GM12878 (cell line): Measurements from ENCODE around the gene FAM222B. TPM values are rescaled to one million over a fixed set of nuclear protein-coding genes. Genes with fewer than 3 reads are reported as not detected.

ENCODE experiments used
- ATAC-seq: fragments of 200-7000 bp; cut with Tn5 transposase; 3 replicates; pipeline ENCODE4 v1.9.1; 2020; ENCODE audit warnings: mild to moderate bottlenecking, moderate library complexity
- BruUV-seq: library from RNA; stranded (reverse); fragments of 400-500 nt; replicated peaks from 2 replicates; lab custom pipeline; 2021; lab: Mats Ljungman, UMichigan
- CTCF ChIA-PET: fragments of 300-600 bp; sonication (Branson Sonifier 250); formaldehyde crosslinking; extraction: SDS; loops from one replicate; lab custom pipeline; 2021; ENCODE audit warnings: inconsistent platforms; lab: Yijun Ruan, JAX
- POLR2A ChIA-PET: fragments of 350-600 bp; formaldehyde crosslinking; extraction: SDS; loops from one replicate; lab custom pipeline; 2021; ENCODE audit warnings: inconsistent platforms; lab: Charles Lee
- RAD21 ChIA-PET: fragments of 300-600 bp; sonication (Branson Sonifier 250); formaldehyde crosslinking; loops from one replicate; lab custom pipeline; 2023; ENCODE audit warnings: antibody characterized with exemption; ENCODE audit not compliant: unreplicated experiment; lab: Charles Lee
- SMC1A ChIA-PET: fragments of 300-600 bp; sonication (Branson Sonifier 250); formaldehyde crosslinking; loops from one replicate; lab custom pipeline; 2023; ENCODE audit not compliant: unreplicated experiment, uncharacterized antibody; lab: Charles Lee
- DNase-seq: peaks from one replicate; pipeline ENCODE4 v3.0.0-alpha.2; 2011; ENCODE audit warnings: low read depth, low spot score
- FAIRE-seq: peaks from 3 replicates; lab custom pipeline; 2011; peaks lifted over from hg19 to GRCh38; lab: Jason Lieb, UNC
- H2AFZ ChIP-seq: 2 replicates; pipeline ENCODE4 v1.6.0; 2011; ENCODE audit warnings: low read depth, low read length, control low read depth; ENCODE audit not compliant: control insufficient read depth
- H3K27ac ChIP-seq: 2 replicates; pipeline ENCODE4 v1.5.1; 2011; ENCODE audit warnings: control low read depth; ENCODE audit not compliant: control insufficient read depth, insufficient read depth
- H3K27me3 ChIP-seq, 2 experiments: replicated peaks in 1 of 2; 2 replicates each; pipeline versions ENCODE4 v1.6.0 to v1.6.1; 2011; ENCODE audit warnings: low read length in 1 of 2; ENCODE audit not compliant: control insufficient read depth in 2 of 2, insufficient read depth in 2 of 2
- H3K36me3 ChIP-seq, 2 experiments: 2 replicates each; pipeline ENCODE4 v1.5.1; 2011; ENCODE audit warnings: low read length in 1 of 2; ENCODE audit not compliant: control insufficient read depth in 2 of 2, insufficient read depth in 2 of 2
- H3K4me1 ChIP-seq: 2 replicates; pipeline ENCODE4 v1.6.1; 2011; ENCODE audit warnings: mild to moderate bottlenecking, low read length, moderate library complexity, mixed read lengths; ENCODE audit not compliant: control insufficient read depth, insufficient read depth
- H3K4me2 ChIP-seq: 2 replicates; pipeline ENCODE4 v1.6.0; 2011; ENCODE audit warnings: control low read depth; ENCODE audit not compliant: control insufficient read depth, insufficient read depth
- H3K4me3 ChIP-seq: fragments of 200-600 bp; sonication (generic); 2 replicates; pipeline ENCODE4 v1.5.1; 2016
- H3K79me2 ChIP-seq: 2 replicates; pipeline ENCODE4 v1.6.0; 2011; ENCODE audit warnings: low read length; ENCODE audit not compliant: control insufficient read depth, insufficient read depth
- H3K9ac ChIP-seq: 2 replicates; pipeline ENCODE4 v1.8.0; 2011; ENCODE audit warnings: low read length, control low read depth, mixed read lengths; ENCODE audit not compliant: control insufficient read depth, insufficient read depth
- H3K9me3 ChIP-seq: replicated peaks from 3 replicates; pipeline ENCODE4 v1.5.1; 2011; ENCODE audit warnings: mild to moderate bottlenecking, low read length; ENCODE audit not compliant: control insufficient read depth, insufficient read depth
- H4K20me1 ChIP-seq: 2 replicates; pipeline ENCODE4 v1.6.0; 2011; ENCODE audit not compliant: control insufficient read depth, insufficient read depth
- ATF2 ChIP-seq: IDR thresholded peaks from 2 replicates; pipeline ENCODE4 v1.6.1; 2012; ENCODE audit warnings: low read length, inconsistent platforms
- BCL11A ChIP-seq: IDR thresholded peaks from 2 replicates; pipeline ENCODE4 v1.6.1; 2011; ENCODE audit warnings: low read depth, low read length
- CBX3 ChIP-seq: fragments of 200-600 bp; sonication (generic); IDR thresholded peaks from 2 replicates; pipeline ENCODE4 v1.6.1; 2016; ENCODE audit warnings: low read depth, borderline replicate concordance
- ETV6 ChIP-seq, 2 experiments: fragments of 450-650 bp in 1 of 2; IDR thresholded peaks in 1 of 2; conservative IDR thresholded peaks in 1 of 2; 2 replicates each; pipeline ENCODE4 v1.6.1; 2014; ENCODE audit warnings: antibody characterized with exemption in 1 of 2, borderline replicate concordance in 1 of 2, low read depth in 1 of 2, mild to moderate bottlenecking in 1 of 2, moderate library complexity in 1 of 2
- GATAD2B ChIP-seq: fragments of 450-650 bp; conservative IDR thresholded peaks from 2 replicates; pipeline ENCODE4 v1.6.1; 2017; ENCODE audit warnings: low read depth, mild to moderate bottlenecking, moderate library complexity
- IRF4 ChIP-seq: IDR thresholded peaks from 2 replicates; pipeline ENCODE4 v1.6.1; 2011; ENCODE audit warnings: low read depth, low read length
- RCOR1 ChIP-seq: conservative IDR thresholded peaks from 2 replicates; pipeline ENCODE4 v1.6.1; 2012; ENCODE audit warnings: low read depth, low read length, improper control_type of control experiment
- SMAD1 ChIP-seq: fragments of 450-650 bp; IDR thresholded peaks from 2 replicates; pipeline ENCODE4 v1.6.1; 2018; ENCODE audit warnings: mild to moderate bottlenecking, low read depth; ENCODE audit not compliant: partially characterized antibody
- SP1 ChIP-seq: IDR thresholded peaks from one replicate; pipeline ENCODE4 v1.6.1; 2011; ENCODE audit warnings: low read depth, low read length
- WRNIP1 ChIP-seq: IDR thresholded peaks from 2 replicates; pipeline ENCODE4 v1.6.1; 2011; ENCODE audit warnings: low read depth, low read length, improper control_type of control experiment, borderline replicate concordance
- WGBS: methylation state at CpG from one replicate; pipeline ENCODE4 v1.1.6; 2016; ENCODE audit warnings: low lambda C conversion rate; ENCODE audit not compliant: insufficient replicate concordance, insufficient coverage; ENCODE audit errors: missing lambda C conversion rate; 5-methylcytosine and 5-hydroxymethylcytosine counted together
- in situ Hi-C: fragments of 300-500 bp; cut with MboI; formaldehyde crosslinking; loops from 9 replicates; pipeline ENCODE4 v1.14.3; 2018; ENCODE audit warnings: mixed read lengths
- intact Hi-C: fragments of 100-400 bp; cut with micrococcal nuclease; formaldehyde crosslinking; loops from one replicate; pipeline ENCODE4 v1.14.2; 2022; ENCODE audit not compliant: unreplicated experiment
- polyA plus RNA-seq, 11 experiments: library from polyadenylated mRNA; depleted of rRNA in 4 of 11; unstranded in 6 of 11; stranded (reverse) in 5 of 11; fragments of >200 nt; fragmentation: Nextera tagmentation in 4 of 11; fragmentation: Illumina TruSeq in 1 of 11; extraction: Ambion mirVana in 4 of 11; extraction: Trizol in 1 of 11; gene quantifications; 1 replicate in 1 of 11; 2 replicates in 10 of 11; pipeline versions ENCODE4 v1.2.1 to v1.2.3, GENCODE V29; 2011 to 2016; ENCODE audit warnings: inconsistent platforms in 2 of 11, missing spikeins in 2 of 11, low read depth in 1 of 11
- total RNA-seq, 4 experiments: library from RNA; depleted of rRNA in 3 of 4; stranded (reverse); fragments of >200 nt in 3 of 4; fragmentation: Illumina TruSeq in 1 of 4; extraction: Trizol in 1 of 4; gene quantifications; 2 replicates each; pipeline versions ENCODE4 v1.2.1 to v1.2.3, GENCODE V29; 2013 to 2021
- TF ChIP-seq, protein P1 (sequence below): fragments of 450-650 bp; IDR thresholded peaks from 2 replicates; pipeline ENCODE4 v1.6.1; 2016; ENCODE audit warnings: mild to moderate bottlenecking

The FAM222B gene
- total and polyA plus RNA-seq, 10 of the 15 experiments (the other 5 are each of a cell fraction or from before 2014, with no cell fraction given) = 2.8 to 18.3 (median 6.4) TPM

DNA sequence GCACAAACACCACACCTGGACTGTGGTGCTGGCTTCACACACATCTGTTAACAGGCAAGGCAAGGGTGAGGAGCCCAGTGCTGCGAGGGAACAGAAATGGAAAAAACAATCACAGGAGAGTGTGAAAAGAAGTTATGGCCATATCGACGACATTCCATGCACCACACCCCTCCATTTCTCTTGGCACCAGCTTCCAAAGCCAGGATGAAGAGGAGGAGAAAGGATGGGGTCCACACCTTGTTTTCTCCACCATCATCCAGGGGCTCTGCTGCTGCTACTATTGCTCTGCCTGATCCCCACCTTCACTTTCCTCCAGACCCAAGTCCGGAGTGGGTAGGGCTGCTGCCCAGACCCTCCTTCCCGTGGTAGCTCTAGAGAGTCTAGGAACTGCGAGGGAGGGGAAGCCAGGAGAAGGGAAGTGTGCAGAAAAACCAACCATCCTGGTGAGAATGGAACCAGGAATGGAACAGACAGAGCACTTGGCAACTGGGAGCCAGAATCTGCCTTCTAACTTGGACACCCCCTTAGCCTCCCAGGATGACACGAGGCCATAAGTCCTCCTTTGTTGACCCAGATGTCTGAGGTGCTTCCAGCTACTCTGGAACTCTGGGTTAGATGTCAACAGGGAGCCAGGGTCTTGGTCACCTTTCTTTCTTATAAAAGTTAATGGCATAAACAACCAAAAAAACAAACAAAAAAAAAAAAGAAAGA is 129.7 kb downstream of the FAM222B start:
- ChIA-PET RAD21 (interaction anchor here (0.8 to 3.4 kb wide), 3 partner anchors 12 to 68 kb away, joined by 3 to 20 read pairs (median 5); partner anchors contain the start of genes BLTP2 and TLCD1), SMC1A (interaction anchor here (1.2 to 2.6 kb wide), 7 partner anchors 7 to 69 kb away, joined by 3 to 13 read pairs (median 4); partner anchors contain the start of genes NEK8, RPL23A, SDF2 and SUPT6H), CTCF (interaction anchor here (0.5 to 3.1 kb wide), 9 partner anchors 14 to 252 kb away, joined by 3 to 18 read pairs (median 5); partner anchors contain the start of gene TLCD1)
- Histone ChIP-seq H2AFZ (peak overlapping the region; percentile 57), H3K79me2 (no peaks in the 10 kb centered on the region), H4K20me1 (no peaks in the 10 kb centered on the region), H3K4me3 (no peak overlapping the region), H3K27me3 (no peaks in the 10 kb centered on the region), H3K27ac (no peak overlapping the region), H3K36me3 (no peaks in the 10 kb centered on the region; a peak in 1 of 4 replicates), H3K4me2 (no peak overlapping the region), H3K9me3 (no peaks in the 10 kb centered on the region)
- in situ Hi-C loops = no loop called here
- DNase-seq (no peak), ATAC-seq (no peak)
- TF ChIP-seq ETV6 (conservative IDR thresholded peaks at IDR 0.05 in 1 of 2, IDR thresholded peaks at IDR 0.05 in 1 of 2; ENCODE audit: borderline replicate concordance in 1 of 2, low read depth in 1 of 2) (no peak), ATF2 (no peak), WRNIP1 (no peak), RCOR1 (no peak), BCL11A (no peak), CBX3 (no peak), GATAD2B (no peak), IRF4 (no peak), SP1 (no peak), SMAD1 (no peak)
- TF ChIP-seq, protein P1, sequence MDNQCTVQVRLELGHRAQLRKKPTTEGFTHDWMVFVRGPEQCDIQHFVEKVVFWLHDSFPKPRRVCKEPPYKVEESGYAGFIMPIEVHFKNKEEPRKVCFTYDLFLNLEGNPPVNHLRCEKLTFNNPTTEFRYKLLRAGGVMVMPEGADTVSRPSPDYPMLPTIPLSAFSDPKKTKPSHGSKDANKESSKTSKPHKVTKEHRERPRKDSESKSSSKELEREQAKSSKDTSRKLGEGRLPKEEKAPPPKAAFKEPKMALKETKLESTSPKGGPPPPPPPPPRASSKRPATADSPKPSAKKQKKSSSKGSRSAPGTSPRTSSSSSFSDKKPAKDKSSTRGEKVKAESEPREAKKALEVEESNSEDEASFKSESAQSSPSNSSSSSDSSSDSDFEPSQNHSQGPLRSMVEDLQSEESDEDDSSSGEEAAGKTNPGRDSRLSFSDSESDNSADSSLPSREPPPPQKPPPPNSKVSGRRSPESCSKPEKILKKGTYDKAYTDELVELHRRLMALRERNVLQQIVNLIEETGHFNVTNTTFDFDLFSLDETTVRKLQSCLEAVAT = no peak
- TF ChIP-seq, all 136 proteins: peak for 0
- POLR2A ChIA-PET = interaction anchor here (0.7 to 3.5 kb wide), 9 partner anchors 7 to 180 kb away, joined by 3 to 29 read pairs (median 10); partner anchors contain the start of genes ALDOC, BLTP2, RPL23A and SDF2
- no peak for FAIRE-seq
- no TSS peak for BruUV-seq
- 81% methylated on average over 7 of the region's 7 CpGs for WGBS
- no peak overlapping the region for H3K9ac ChIP-seq
- peaks cover 9% of the 10 kb centered on the region for H3K4me1 ChIP-seq
- intact Hi-C loops = loop anchor here (10.0 kb wide), 1 partner anchor 158 kb away; the partner anchor contains the start of gene UNC119
